Measurements from ENCODE around the gene CPD.
"Not testable (repeated sequence)": the region's sequence is repeated elsewhere in the genome, so short reads cannot be mapped to it uniquely, and the experiment has no call there.

Gene CPD

GRCh38 chr17:30378825-30379302, at the start of gene CPD:
TSS of gene CPD (plus strand) at chr17:30378927. CDS start at chr17:30378981, 54 bp downstream.
- DNase-seq = peak; percentile 31 to 99 (median 94)

GRCh38 chr17:30332057-30332542, 46.6 kb upstream of the CPD start:
- DNase-seq = no peak

GRCh38 chr17:30333503-30334360, 45.0 kb upstream of the CPD start, which contains the start of gene TMIGD1:
TSS of gene TMIGD1 (minus strand) at chr17:30334057. CDS start at chr17:30332133, 1,924 bp downstream.
- DNase-seq = no peak

GRCh38 chr17:30334421-30334820, 44.3 kb upstream of the CPD start:
- no peak for DNase-seq

- DNase-seq = no peak
Measured at GRCh38 chr17:30336369-30337171, 42.2 kb upstream of the CPD start.

- DNase-seq = no peak
Measured at GRCh38 chr17:30337393-30337999, 41.2 kb upstream of the CPD start.

- DNase-seq = no peak
Measured at GRCh38 chr17:30339086-30339485, 39.6 kb upstream of the CPD start.

- DNase-seq = no peak
Measured at GRCh38 chr17:30340801-30341356, 37.8 kb upstream of the CPD start.

GRCh38 chr17:30341703-30342249, 37.0 kb upstream of the CPD start:
- DNase-seq = no peak

- not testable (repeated sequence) for DNase-seq
Measured at GRCh38 chr17:30343244-30343643, 35.5 kb upstream of the CPD start.

- no peak for DNase-seq
Measured at GRCh38 chr17:30343796-30344195, 34.9 kb upstream of the CPD start.

GRCh38 chr17:30344283-30345088, 34.2 kb upstream of the CPD start:
- DNase-seq = peak in 42 of 56 donors; percentile 10 to 78 (median 38)

- DNase-seq = no peak
Measured at GRCh38 chr17:30345089-30345433, 33.7 kb upstream of the CPD start.

GRCh38 chr17:30345527-30346075, 33.1 kb upstream of the CPD start:
- no peak for DNase-seq

- no peak for DNase-seq
Measured at GRCh38 chr17:30346221-30346795, 32.4 kb upstream of the CPD start.

- DNase-seq = no peak
Measured at GRCh38 chr17:30347488-30347887, 31.2 kb upstream of the CPD start.

- DNase-seq = no peak
Measured at GRCh38 chr17:30349252-30349651, 29.5 kb upstream of the CPD start.

- not testable (repeated sequence) for DNase-seq
Measured at GRCh38 chr17:30351263-30351662, 27.5 kb upstream of the CPD start.

GRCh38 chr17:30351735-30352134, 27.0 kb upstream of the CPD start:
- no peak for DNase-seq
